Left lung (tissue), 10 donors: ENCODE data around the gene MED26. TPM values are rescaled to one million over a fixed set of nuclear protein-coding genes. Genes with fewer than 3 reads are reported as not detected.
A peak's percentile ranks its signal among the peaks of the same experiment; 100 is the strongest.

ENCODE experiments used
- ATAC-seq: fragments of 200-7000 bp; cut with Tn5 transposase; one replicate; pipeline ENCODE4 v1.9.1; 2020; ENCODE audit warnings: moderate library complexity
- DNase-seq, 4 donors: peaks; one replicate each; pipeline ENCODE4 v3.0.0-alpha.2; 2013 to 2020
- H3K27ac ChIP-seq, 2 donors: fragments of 200-600 bp; sonication (generic) in 1 of 2; one replicate each; pipeline versions ENCODE4 v1.5.0 to v1.8.0; 2020 to 2021
- H3K27me3 ChIP-seq, 2 donors: fragments of 200-600 bp; sonication (generic) in 1 of 2; one replicate each; pipeline versions ENCODE4 v1.5.0 to v1.8.0; 2020 to 2021
- H3K36me3 ChIP-seq, 2 donors: fragments of 200-600 bp; sonication (generic) in 1 of 2; one replicate each; pipeline versions ENCODE4 v1.5.0 to v1.8.0; 2020 to 2021
- H3K4me1 ChIP-seq, 2 donors: fragments of 200-600 bp; one replicate each; pipeline ENCODE4 v1.8.0; 2021
- H3K4me3 ChIP-seq, 2 donors: fragments of 200-600 bp; sonication (generic) in 1 of 2; one replicate each; pipeline versions ENCODE4 v1.5.0 to v1.8.0; 2020 to 2021; ENCODE audit warnings: mild to moderate bottlenecking in 1 of 2
- H3K9me3 ChIP-seq, 2 donors: fragments of 200-600 bp; sonication (generic) in 1 of 2; one replicate each; pipeline versions ENCODE4 v1.5.0 to v1.8.0; 2020 to 2021
- CTCF ChIP-seq, 2 donors: fragments of 200-600 bp; sonication (generic) in 1 of 2; IDR thresholded peaks; one replicate each; pipeline versions ENCODE4 v1.5.0 to v1.8.0; 2021; ENCODE audit warnings: antibody characterized with exemption in 2 of 2
- intact Hi-C, 2 donors: fragments of 100-400 bp; cut with DNase I; formaldehyde crosslinking; loops; one replicate each; pipeline versions ENCODE4 v1.11.2 to v1.14.2; 2022
- polyA plus RNA-seq, 6 donors: library from polyadenylated mRNA; unstranded; fragments of 120-200 nt; gene quantifications; one replicate each; pipeline ENCODE4 v1.2.1, GENCODE V29; 2013; ENCODE audit not compliant: insufficient read length in 6 of 6
- total RNA-seq, 2 donors: library from RNA; stranded (reverse); fragmentation: NEBNext Ultra II Directional; extraction: Animal tissue kit (Norgen Biotek cat#: 25700); gene quantifications; one replicate each; pipeline ENCODE4 v1.2.1, GENCODE V29; 2021
- donor health status: DM: no; HTN: yes; CAD: no.
- donor health status: DM: no; HTN: no; CAD: no.

Gene MED26
- total and polyA plus RNA-seq, 8 donors, result 7.0 to 10.3 (median 8.8) TPM

GRCh38 chr19:16600824-16601223 lies 27.2 kb downstream of the MED26 start:
- intact Hi-C loops, result no loop called here
- no peak for ATAC-seq
- H3K4me3 ChIP-seq, result no peak overlapping the region
- H3K4me1 ChIP-seq, result peaks cover 0 to 12% of the 10 kb centered on the region in 2 donors
- no peak for TF ChIP-seq CTCF (IDR thresholded peaks at IDR 0.05)
- DNase-seq, result no peak
- H3K27me3 ChIP-seq, result no peaks in the 10 kb centered on the region
- H3K27ac ChIP-seq, result no peak overlapping the region
- no peaks in the 10 kb centered on the region for H3K36me3 ChIP-seq
- no peaks in the 10 kb centered on the region for H3K9me3 ChIP-seq

GRCh38 chr19:16599655-16600346 lies 28.2 kb downstream of the MED26 start:
- H3K36me3 ChIP-seq, result no peaks in the 10 kb centered on the region
- TF ChIP-seq CTCF (IDR thresholded peaks at IDR 0.05), result no peak
- no peaks in the 10 kb centered on the region for H3K9me3 ChIP-seq
- ATAC-seq, result no peak
- H3K27me3 ChIP-seq, result no peaks in the 10 kb centered on the region
- peaks cover 0 to 10% of the 10 kb centered on the region in 2 donors for H3K4me1 ChIP-seq
- H3K4me3 ChIP-seq, result no peak overlapping the region
- intact Hi-C loops, result no loop called here
- no peak overlapping the region for H3K27ac ChIP-seq
- peak in 1 of 4 donors; percentile 38 for DNase-seq

- Histone ChIP-seq H3K27me3 (no peaks in the 10 kb centered on the region), H3K4me3 (no peak overlapping the region), H3K36me3 (no peaks in the 10 kb centered on the region), H3K9me3 (no peaks in the 10 kb centered on the region), H3K4me1 (peaks cover 0 to 18% of the 10 kb centered on the region in 2 donors), H3K27ac (no peak overlapping the region)
- intact Hi-C loops, result no loop called here
- DNase-seq, result no peak
- TF ChIP-seq CTCF (IDR thresholded peaks at IDR 0.05), result no peak
- no peak for ATAC-seq
These were observed 29.2 kb downstream of the MED26 start for GRCh38 chr19:16598848-16599247.

- no peak for TF ChIP-seq CTCF (IDR thresholded peaks at IDR 0.05)
- DNase-seq (peak in 1 of 4 donors; percentile 31), ATAC-seq (no peak)
- peaks cover 0 to 40% of the 10 kb centered on the region in 2 donors for H3K4me1 ChIP-seq
- no peaks in the 10 kb centered on the region for H3K36me3 ChIP-seq
- no peak overlapping the region for H3K27ac ChIP-seq
- intact Hi-C loops, result no loop called here
- no peaks in the 10 kb centered on the region for H3K27me3 ChIP-seq
- H3K4me3 ChIP-seq, result no peak overlapping the region
- no peaks in the 10 kb centered on the region for H3K9me3 ChIP-seq
These were observed 31.6 kb downstream of the MED26 start for GRCh38 chr19:16596399-16596798.

- Histone ChIP-seq H3K4me3 (no peak overlapping the region), H3K27ac (peak overlapping the region in 1 of 2 donors; percentile 14), H3K4me1 (peaks cover 0 to 41% of the 10 kb centered on the region in 2 donors), H3K27me3 (no peaks in the 10 kb centered on the region), H3K9me3 (no peaks in the 10 kb centered on the region), H3K36me3 (no peaks in the 10 kb centered on the region)
- no peak for ATAC-seq
- intact Hi-C loops, result no loop called here
- TF ChIP-seq CTCF (IDR thresholded peaks at IDR 0.05), result no peak
- DNase-seq, result peak in 1 of 4 donors; percentile 47
These were observed 32.9 kb downstream of the MED26 start for GRCh38 chr19:16595097-16595496.
